HAP-1 (cell line): Measurements from ENCODE around the gene TCF25.
A peak's percentile ranks its signal among the peaks of the same experiment; 100 is the strongest.

Experiments used
- DNase-seq, 2 experiments: peaks; one replicate each; pipeline ENCODE4 v3.0.0-alpha.2; 2016 to 2020; ENCODE audit warnings: low spot score in 2 of 2
- H3K27me3 ChIP-seq: fragments of 250-450 bp; sonication (Bioruptor Pico); 2 replicates; pipeline ENCODE4 v1.5.1; 2020; ENCODE audit warnings: low read depth, mild to moderate bottlenecking, moderate library complexity
- H3K36me3 ChIP-seq: fragments of 250-450 bp; sonication (Bioruptor Pico); replicated peaks from 2 replicates; pipeline ENCODE4 v1.5.1; 2020; ENCODE audit warnings: mild to moderate bottlenecking
- H3K4me1 ChIP-seq: fragments of 250-450 bp; sonication (Bioruptor Pico); 2 replicates; pipeline ENCODE4 v1.5.1; 2020; ENCODE audit warnings: mild to moderate bottlenecking
- H3K4me3 ChIP-seq: fragments of 250-450 bp; sonication (Bioruptor Pico); 2 replicates; pipeline ENCODE4 v1.5.1; 2020; ENCODE audit warnings: mild to moderate bottlenecking, moderate library complexity
- H3K9me3 ChIP-seq: fragments of 250-450 bp; sonication (Bioruptor Pico); 2 replicates; pipeline ENCODE4 v1.5.1; 2020; ENCODE audit warnings: mild to moderate bottlenecking, moderate library complexity
- in situ Hi-C: fragments of 300-500 bp; cut with MboI; formaldehyde crosslinking; loops from 3 replicates; pipeline ENCODE4 v1.14.3; 2020; ENCODE audit warnings: low sequenced_read_pairs, inconsistent platforms, mixed read lengths

The TCF25 gene

DNA sequence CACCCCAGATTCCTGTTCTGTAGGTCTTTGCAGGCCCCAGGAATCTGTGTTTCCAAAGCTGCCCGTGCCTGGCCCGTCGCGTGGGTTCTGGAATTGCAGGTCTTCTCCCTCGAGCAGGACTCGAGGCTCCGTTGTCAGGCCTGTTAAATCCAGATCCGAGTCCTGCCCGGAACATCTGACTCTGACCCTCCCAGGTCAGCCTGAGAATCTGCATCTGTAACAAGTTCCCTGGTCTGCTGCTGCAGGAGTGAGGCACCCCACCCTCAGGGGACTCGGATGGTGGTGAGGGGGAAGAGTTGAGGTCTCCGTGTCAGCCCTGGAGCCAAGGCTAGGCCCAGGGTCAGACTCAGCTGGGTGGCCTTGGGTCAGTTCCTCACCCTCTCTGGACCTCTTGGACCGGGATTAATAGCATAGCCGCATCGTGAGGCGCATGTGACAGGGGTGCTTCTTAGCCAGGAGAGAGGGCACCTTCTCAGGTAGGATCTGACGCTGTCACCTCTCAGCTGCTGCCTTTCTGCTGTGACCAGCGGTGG lies 36.3 kb upstream of the TCF25 start:
- in situ Hi-C loops = no loop called here
- Histone ChIP-seq H3K9me3 (no peaks in the 10 kb centered on the region), H3K36me3 (no peaks in the 10 kb centered on the region), H3K27me3 (no peaks in the 10 kb centered on the region), H3K4me3 (no peak overlapping the region), H3K4me1 (no peaks in the 10 kb centered on the region)
- no peak for DNase-seq

DNA sequence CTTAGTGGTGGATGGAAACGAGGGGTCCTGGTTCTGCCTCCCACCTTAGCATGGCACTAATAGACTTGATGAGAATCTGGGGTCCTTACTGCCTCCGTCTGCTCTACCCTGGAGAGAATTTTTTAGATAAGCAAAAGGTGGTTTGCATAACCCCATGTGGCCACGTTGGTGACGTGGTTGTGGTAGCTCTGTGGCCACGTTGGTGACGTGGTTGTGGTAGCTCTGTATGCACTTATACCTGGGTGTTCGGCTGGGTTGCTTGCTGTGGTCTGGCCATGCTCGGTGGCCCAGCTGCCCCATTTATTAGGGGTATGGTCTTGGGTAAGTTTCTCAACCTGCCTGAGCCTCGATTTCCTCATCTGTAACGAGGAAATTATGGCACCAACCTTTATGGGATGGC lies 32.1 kb upstream of the TCF25 start:
- in situ Hi-C loops = no loop called here
- H3K4me3 ChIP-seq = no peak overlapping the region
- H3K9me3 ChIP-seq = no peaks in the 10 kb centered on the region
- no peaks in the 10 kb centered on the region for H3K27me3 ChIP-seq
- H3K36me3 ChIP-seq = no peaks in the 10 kb centered on the region
- H3K4me1 ChIP-seq = peaks cover 12% of the 10 kb centered on the region
- DNase-seq = no peak

DNA sequence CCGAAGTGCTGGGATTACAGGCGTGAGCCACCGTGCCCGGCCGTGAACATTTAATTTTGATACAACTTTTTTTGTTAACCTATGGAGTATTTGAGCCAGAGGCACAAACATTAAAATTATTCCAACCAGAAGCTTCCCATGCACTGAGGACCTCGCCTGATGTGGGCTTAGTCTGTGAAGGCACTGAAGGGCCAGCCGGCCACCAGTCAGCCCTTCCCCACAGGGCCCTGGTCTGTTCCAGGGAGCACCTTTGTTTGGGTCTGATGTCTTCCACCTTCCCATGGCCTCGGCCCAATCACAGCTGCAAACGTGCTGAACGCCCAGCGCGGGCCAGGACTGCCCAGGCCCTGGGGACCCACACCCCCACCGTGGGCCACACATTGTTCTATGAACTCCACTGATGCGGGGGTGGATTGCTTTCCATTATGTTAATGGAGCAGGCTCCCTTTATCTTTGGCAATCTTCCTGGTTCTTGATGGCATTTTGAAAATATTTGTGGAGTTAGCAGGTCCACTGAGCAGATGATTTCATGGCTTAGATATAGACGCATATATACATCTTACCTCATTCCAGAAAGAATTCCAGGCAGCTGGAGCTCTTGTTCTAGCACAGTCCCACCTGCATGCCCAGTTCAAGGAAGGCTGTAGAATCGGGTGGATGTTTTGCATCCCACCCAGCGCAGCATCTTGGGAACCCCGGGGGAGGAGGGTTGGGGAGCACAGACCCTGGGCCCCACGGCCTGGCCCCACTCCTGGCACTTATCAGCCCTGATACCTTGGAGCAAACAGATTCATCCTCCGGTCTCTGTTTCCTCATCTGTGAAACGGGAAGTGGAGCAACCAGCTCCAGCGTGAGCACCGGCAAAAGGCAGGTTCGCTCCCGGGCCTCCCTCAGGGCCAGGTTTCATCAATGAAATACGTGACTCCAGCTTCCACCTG lies 30.7 kb upstream of the TCF25 start:
- Histone ChIP-seq H3K4me3 (no peak overlapping the region), H3K9me3 (no peaks in the 10 kb centered on the region), H3K36me3 (no peaks in the 10 kb centered on the region), H3K27me3 (no peaks in the 10 kb centered on the region), H3K4me1 (peaks cover 12% of the 10 kb centered on the region)
- in situ Hi-C loops = no loop called here
- peak; percentile 53 to 79 for DNase-seq

DNA sequence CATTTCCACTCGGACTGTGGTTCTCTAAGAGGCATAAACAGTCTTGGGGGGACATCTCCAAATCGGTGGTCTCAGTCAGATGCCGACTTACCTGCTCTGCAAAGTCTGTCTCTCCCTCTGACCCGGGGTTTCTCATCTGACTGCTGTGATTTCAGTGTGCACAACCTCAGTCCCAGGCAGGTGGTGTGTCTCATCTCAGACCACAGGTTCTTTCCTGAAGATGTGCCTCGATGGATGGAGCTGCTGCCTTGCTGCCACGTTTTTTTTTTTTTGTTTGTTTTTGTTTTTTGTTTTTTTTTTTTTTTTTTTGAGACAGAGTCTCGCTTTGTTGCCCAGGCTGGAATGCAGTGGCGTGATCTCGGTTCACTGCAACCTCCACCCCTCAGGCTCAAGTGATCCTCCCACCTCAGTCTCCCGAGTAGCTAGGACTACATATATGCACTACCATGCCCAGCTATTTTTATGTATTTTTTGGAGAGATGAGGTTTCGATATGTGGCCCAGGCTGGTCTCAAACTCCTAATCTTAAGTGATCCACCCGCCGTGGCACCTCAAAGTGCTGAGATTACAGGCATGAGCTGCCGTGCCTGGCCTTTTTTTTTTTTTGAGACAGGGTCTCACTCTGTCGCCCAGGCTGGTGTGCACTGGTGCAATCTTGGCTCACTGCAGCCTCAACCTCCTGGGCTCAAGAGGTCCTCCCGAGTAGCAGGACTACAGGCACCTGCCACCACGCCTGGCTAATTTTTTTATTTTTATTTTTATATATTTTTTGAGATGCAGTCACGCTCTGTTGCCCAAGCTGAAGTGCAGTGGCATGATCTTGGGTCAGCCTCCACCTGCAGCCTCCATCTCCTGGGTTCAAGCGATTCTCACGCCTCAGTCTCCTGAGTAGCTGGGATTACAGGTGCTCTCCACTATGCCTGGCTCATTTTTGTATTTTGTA lies 29.7 kb upstream of the TCF25 start:
- no peaks in the 10 kb centered on the region for H3K9me3 ChIP-seq
- no peak for DNase-seq
- H3K4me1 ChIP-seq = peaks cover 12% of the 10 kb centered on the region
- in situ Hi-C loops = no loop called here
- H3K36me3 ChIP-seq = no peaks in the 10 kb centered on the region
- no peaks in the 10 kb centered on the region for H3K27me3 ChIP-seq
- H3K4me3 ChIP-seq = no peak overlapping the region

DNA sequence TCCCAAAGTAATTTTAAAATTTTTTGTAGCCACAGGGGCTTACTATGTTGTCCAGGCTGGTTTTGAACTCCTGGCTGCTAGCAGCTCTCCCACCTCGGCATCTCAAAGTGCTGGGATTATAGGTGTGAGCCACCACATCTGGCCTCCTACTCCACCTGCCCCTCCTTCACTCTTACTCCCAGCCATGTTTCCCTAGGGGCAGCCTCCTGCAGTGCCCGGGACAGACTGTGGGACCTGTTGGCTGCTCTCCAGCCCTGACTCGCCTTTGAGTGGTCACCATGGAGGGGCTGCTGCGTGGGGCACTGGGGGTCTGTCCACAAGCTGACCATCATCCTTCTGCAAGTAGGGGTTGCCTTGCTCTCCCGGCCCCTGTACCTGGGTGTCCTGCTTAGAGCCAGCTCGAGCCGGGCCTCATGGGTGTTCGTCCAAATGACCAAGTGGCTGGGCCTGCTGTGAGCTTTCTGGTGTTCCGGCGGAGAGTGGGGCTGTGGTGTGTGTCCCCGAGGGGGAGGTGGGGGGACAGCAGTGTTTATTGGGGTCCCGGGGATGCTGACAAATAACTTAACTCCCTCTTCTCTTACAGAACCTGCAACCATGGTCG lies 28.6 kb upstream of the TCF25 start:
- Histone ChIP-seq H3K9me3 (no peaks in the 10 kb centered on the region), H3K4me3 (no peak overlapping the region), H3K27me3 (no peaks in the 10 kb centered on the region), H3K4me1 (peaks cover 12% of the 10 kb centered on the region), H3K36me3 (no peaks in the 10 kb centered on the region)
- in situ Hi-C loops = no loop called here
- no peak for DNase-seq

DNA sequence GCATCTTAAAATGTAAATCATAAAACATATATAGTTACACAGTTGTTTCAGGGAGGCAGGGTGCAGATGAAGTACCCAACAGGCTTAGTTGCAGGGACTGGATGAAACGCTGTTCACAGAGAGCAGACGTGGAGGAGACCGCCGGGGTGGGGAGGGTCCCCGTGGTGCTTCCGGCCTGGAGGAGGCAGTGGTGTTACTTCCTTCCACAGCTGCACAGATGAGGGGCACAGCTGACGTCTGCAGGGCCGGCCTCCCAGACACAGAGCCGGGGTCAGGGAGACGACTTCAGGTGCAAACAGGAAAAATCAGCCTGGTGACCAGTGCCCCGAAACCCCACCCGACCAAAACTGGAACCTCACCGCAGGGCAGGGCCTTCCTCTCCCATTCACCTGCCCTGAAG lies 28.0 kb upstream of the TCF25 start:
- in situ Hi-C loops = no loop called here
- Histone ChIP-seq H3K4me3 (no peak overlapping the region), H3K4me1 (peaks cover 12% of the 10 kb centered on the region), H3K36me3 (no peaks in the 10 kb centered on the region), H3K9me3 (no peaks in the 10 kb centered on the region), H3K27me3 (no peaks in the 10 kb centered on the region)
- no peak for DNase-seq

DNA sequence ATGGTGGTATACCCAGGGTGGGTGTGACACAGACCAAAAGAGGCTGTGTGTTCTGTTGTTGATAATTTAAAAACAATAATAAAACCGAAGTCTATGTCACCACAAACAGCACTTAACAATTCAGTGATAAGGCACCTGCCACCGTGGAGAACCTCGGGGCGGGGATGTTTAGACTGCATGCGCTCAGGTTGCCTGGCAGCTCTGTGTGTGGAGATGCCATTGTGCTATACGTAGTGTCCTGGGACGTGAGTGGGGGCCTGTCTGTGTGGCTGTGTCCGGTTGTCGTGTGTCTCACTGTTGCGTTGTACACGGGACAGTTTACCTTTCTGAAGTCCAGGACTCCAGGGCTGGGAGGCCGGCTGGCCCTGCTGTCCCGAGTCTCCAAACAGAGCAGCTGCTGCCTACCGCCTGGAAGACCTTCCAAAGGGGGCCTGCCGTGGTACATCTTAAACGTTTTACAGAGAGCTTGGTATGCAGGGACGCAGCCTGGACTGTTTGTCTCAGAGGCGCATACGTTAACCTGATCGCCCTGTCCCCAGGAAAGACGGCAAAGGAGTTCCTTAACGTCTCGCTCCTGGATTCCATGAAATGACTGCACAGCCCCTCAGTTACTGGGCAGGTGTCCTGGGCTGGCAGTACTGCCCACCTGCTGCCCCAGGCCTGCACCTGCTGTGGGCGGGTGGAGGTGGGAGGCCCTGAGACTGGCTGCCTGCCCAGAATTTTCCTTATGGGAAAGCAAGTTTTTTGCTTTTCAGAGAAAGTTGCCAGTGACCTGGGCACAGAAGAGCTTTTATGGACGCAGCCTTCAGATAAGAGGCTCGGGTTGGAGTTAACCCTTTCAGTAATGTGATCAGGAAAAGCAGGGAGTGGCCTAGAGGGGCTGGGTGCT lies 26.1 kb upstream of the TCF25 start:
- no peaks in the 10 kb centered on the region for H3K36me3 ChIP-seq
- no peaks in the 10 kb centered on the region for H3K27me3 ChIP-seq
- no peaks in the 10 kb centered on the region for H3K9me3 ChIP-seq
- in situ Hi-C loops = no loop called here
- no peak overlapping the region for H3K4me3 ChIP-seq
- no peak for DNase-seq
- H3K4me1 ChIP-seq = peaks cover 11% of the 10 kb centered on the region

DNA sequence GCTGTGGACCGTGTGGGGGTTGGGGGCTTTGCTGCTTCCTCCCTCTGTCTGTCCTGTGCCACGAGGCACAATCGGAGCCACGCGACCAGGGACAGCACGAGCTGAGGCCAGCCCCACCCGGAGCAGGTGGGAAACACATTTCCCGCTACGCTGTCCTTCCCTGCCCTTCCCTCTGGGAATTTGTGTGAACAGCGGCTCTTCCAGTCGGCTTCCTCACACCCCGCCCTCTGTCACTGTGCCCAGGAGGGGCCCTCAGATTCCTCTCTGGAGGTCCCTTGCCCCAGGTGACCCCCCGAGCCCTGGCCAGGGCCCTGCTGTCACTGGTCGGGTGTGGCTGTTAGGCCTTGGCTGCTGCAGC lies 25.5 kb upstream of the TCF25 start:
- no peaks in the 10 kb centered on the region for H3K27me3 ChIP-seq
- no peak for DNase-seq
- H3K4me1 ChIP-seq = peaks cover 5% of the 10 kb centered on the region
- H3K9me3 ChIP-seq = no peaks in the 10 kb centered on the region
- H3K4me3 ChIP-seq = no peak overlapping the region
- in situ Hi-C loops = no loop called here
- no peaks in the 10 kb centered on the region for H3K36me3 ChIP-seq

DNA sequence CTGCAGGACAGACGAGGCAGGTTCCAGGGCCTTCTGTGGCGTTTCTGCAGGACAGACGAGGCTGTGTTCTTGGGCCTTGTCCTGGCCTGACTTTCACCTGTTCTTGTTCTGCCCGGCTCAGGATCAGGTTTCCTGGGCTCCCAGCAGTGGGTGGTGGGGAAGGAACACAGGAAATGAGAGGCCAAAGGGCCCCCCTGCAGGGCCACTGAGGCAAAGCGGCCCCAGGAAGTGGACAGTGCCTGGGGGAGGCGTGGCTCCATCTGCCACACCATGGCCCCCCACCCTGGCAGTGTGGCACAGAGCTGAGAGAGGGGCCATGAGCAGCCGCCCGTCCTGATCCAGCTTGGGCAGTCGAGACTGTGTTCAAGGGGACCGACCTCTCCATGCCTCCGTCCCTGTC lies 24.4 kb upstream of the TCF25 start:
- no peaks in the 10 kb centered on the region for H3K27me3 ChIP-seq
- in situ Hi-C loops = no loop called here
- DNase-seq = no peak
- H3K9me3 ChIP-seq = no peaks in the 10 kb centered on the region
- no peak overlapping the region for H3K4me3 ChIP-seq
- H3K4me1 ChIP-seq = no peaks in the 10 kb centered on the region
- H3K36me3 ChIP-seq = no peaks in the 10 kb centered on the region

DNA sequence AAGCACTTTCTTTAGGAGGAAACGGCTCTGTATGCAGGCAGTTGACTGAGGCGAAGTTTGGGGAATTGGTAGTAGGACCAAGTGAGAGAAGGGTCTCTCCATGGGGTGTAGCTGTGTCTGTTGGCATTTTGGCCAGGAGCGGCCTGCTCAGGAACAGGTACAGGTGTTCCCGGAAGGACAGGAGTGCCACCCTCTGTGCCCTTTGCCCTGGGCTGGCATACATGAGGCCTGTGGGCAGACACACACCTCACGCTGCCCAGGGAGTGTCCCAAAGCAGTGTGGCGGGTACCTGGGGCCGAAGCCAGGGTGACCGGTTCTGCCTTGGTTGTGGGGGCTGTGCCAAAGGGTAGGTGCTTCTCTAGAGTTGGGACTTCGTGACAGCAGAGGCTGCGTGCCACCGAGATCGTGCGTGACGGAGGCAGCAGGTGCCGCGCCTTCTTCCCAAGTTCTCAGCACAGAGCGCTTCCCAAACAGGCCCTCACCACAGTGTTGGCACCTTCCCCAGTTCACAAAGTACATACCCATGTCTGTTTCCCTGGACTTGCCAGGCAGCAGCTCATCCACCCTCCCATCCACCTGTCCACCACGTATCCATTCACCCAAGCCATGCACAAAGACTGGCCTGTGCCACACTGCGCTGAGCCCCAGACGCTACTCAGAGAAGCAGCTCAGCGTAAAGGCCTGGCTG lies 19.9 kb upstream of the TCF25 start:
- in situ Hi-C loops = no loop called here
- Histone ChIP-seq H3K9me3 (no peaks in the 10 kb centered on the region), H3K4me1 (no peaks in the 10 kb centered on the region), H3K36me3 (no peaks in the 10 kb centered on the region), H3K4me3 (no peak overlapping the region), H3K27me3 (no peaks in the 10 kb centered on the region)
- DNase-seq = no peak

DNA sequence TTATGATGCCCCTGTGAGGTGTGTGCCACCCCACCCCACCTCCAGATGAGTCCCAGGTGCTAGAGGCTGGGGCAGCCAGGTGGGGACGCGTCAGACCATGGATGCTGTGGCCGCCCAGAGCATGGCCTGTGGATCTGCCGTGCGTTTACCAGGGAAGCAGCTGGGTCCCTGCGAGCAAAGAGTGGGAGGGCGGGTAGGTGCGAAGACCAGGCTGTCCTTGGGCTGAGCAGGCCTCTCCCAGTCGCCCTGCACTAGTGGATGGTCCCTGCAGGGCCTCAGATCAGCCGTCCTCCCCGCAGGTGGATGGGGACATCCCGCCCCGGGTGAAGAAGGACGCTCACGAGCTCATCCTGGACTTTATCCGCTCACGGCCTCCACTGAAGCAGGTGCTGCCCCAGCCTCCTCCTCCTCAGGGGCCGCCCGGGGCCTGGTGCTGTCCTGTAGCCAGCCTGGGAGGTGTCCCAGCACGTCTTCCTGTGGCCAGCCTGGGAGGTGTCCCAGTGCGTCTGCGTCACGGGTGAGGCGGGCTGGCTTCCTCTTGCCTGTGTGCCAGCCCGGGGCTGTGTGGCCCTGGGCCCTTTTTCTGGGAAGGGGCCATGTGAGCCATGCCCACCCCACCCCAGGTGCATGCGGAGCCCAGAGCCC lies 18.0 kb upstream of the TCF25 start:
- no peaks in the 10 kb centered on the region for H3K27me3 ChIP-seq
- no peaks in the 10 kb centered on the region for H3K9me3 ChIP-seq
- H3K36me3 ChIP-seq = no peaks in the 10 kb centered on the region
- no peaks in the 10 kb centered on the region for H3K4me1 ChIP-seq
- no peak for DNase-seq
- in situ Hi-C loops = no loop called here
- no peak overlapping the region for H3K4me3 ChIP-seq

DNA sequence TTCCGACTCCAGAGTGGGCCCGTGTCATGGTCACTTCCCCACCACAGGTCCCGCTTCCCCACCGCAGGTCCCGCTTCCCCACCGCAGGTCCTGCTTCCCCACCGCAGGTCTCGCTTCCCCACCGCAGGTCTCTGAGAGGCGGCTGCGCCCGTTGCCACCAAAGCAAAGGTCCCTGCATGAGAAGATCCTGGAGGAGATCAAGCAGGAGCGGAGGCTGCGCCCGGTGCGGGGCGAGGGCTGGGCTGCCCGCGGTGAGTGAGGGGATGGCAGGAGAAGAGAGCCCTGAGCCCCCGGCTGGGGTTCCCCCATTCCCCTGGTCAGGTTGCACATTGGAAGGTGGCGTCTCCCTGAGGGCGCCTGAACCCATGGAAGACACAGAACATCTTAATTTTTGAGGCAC lies 17.4 kb upstream of the TCF25 start:
- Histone ChIP-seq H3K4me1 (no peaks in the 10 kb centered on the region), H3K27me3 (no peaks in the 10 kb centered on the region), H3K36me3 (peaks cover under 1% of the 10 kb centered on the region), H3K9me3 (no peaks in the 10 kb centered on the region), H3K4me3 (no peak overlapping the region)
- DNase-seq = no peak
- in situ Hi-C loops = no loop called here
